ELR (cell line): ENCODE data around the gene GALNT15.
A peak's percentile ranks its signal among the peaks of the same experiment; 100 is the strongest.

Source experiments
- DNase-seq: peaks from one replicate; pipeline ENCODE4 v3.0.0-alpha.2; 2015; ENCODE audit warnings: low read depth

GALNT15 gene, protein sequence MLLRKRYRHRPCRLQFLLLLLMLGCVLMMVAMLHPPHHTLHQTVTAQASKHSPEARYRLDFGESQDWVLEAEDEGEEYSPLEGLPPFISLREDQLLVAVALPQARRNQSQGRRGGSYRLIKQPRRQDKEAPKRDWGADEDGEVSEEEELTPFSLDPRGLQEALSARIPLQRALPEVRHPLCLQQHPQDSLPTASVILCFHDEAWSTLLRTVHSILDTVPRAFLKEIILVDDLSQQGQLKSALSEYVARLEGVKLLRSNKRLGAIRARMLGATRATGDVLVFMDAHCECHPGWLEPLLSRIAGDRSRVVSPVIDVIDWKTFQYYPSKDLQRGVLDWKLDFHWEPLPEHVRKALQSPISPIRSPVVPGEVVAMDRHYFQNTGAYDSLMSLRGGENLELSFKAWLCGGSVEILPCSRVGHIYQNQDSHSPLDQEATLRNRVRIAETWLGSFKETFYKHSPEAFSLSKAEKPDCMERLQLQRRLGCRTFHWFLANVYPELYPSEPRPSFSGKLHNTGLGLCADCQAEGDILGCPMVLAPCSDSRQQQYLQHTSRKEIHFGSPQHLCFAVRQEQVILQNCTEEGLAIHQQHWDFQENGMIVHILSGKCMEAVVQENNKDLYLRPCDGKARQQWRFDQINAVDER

DNA sequence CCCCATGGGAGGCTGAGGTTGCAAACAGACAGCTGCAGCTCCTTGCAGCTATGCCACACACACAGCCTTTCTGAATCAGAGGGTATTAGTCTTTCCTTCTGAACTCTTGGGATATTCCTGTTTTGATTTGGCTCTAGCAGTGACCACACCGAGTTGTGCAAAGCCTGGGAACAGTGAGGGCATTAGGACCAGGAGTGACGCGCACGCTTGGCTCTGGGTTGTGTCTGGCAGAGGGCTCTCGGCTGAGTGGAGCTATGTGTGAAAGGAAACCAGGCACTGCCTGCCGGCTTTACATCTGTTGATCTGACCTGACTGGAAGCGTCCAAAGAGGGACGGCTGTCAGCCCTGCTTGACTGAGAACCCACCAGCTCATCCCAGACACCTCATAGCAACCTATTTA, at the start of gene GALNT15:
Gene GALNT15, plus strand, starts transcription at position 292 of the 400 bp plus-strand sequence. CDS start 472 bp downstream, outside the sequence.
- DNase-seq: peak; percentile 77

DNA sequence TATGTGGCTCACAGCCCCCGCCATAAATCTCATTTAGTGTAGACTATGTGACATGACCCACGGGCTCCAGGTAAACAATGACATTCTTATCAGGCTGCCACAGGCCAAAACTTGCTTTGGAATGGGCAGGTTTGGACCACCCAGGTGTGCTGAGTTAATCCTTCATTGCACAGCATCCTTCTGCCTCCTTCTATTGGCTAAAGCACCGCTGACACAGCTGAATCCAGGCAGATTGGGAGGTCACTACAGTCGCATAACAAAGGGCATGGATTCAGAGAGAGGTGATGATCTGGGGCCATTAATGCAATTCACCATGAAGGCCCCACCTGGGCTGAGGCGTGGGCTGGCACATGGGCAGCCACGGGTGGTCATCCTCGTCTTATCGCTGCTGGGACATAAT, 47.8 kb upstream of the GALNT15 start:
- no peak for DNase-seq

DNA sequence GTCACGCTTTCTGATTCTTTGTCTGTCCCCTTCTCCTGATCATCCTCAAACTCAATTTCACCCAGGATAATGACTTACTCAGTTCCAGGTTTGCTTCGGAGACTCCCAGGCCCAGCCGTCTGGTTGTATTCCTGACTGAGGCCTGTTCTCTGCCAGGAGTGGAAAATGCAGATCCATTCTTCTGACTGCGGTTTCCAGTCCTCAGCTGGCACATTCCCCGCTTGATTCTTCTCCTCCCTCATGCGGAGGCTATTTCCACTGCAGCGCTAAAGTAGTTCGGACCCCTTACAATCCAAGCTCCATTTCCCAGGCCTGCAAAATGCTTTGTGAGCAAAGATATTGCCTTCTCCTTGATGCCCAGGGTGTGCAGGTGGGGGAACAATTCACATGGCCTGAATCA, 47.2 kb upstream of the GALNT15 start:
- DNase-seq: no peak

DNA sequence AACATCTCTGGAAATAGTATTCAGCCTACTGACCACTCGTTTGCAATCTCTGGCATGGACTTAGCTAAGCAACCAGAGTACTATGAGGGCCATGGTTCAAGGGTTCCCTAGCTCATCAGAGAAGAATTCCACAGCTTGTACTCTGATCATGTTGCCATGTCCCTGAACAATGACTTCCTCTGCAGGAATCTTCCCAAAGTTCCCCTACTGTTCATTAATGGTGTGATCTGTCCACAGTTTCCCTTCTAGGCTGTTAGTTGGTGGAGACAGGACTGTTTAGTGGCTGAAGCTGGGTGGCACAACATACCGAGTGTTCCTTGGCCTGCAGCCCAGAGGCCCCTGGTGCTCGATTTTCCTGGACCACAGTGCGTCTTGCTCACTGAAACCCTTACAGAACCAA, 44.4 kb upstream of the GALNT15 start:
- peak; percentile 49 for DNase-seq

DNA sequence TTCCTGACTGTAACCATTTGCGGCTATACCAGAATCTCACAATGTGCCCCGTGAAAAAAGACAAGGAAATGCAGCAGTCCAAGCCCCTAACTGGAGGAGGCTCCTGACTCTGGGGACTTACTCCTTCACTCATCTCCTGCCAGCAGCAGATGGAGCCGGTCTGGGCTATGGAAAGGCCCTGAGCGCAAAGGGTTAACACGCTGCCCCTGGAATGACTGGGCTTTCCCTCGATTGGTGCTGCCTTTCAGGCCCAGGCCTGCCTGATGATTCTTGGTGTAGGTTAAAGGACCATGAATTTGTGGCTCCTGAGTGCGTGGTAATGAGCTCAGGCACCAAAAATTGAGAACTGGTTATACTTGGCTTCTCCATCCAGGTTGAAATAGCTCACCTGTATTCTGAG, 42.3 kb upstream of the GALNT15 start:
- no peak for DNase-seq

DNA sequence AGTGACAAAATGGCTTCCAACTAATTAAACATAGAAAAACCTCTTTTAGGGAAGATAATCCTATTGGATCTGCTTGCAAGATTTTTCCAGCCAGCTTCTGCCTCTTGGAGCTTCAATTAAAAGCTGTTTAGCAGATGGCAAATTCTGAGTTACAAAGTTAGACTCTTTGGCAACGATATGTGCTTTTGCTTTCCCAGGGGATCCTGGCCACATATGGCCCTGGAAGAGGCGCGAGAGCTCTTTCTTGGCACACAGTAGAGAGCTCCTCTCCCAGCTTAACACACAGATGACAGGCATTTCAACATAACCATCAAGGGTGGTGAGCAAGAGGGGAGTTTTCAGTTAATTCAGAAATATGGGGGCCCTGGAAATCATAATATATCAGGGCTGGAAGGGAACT, 41.6 kb upstream of the GALNT15 start:
- no peak for DNase-seq

DNA sequence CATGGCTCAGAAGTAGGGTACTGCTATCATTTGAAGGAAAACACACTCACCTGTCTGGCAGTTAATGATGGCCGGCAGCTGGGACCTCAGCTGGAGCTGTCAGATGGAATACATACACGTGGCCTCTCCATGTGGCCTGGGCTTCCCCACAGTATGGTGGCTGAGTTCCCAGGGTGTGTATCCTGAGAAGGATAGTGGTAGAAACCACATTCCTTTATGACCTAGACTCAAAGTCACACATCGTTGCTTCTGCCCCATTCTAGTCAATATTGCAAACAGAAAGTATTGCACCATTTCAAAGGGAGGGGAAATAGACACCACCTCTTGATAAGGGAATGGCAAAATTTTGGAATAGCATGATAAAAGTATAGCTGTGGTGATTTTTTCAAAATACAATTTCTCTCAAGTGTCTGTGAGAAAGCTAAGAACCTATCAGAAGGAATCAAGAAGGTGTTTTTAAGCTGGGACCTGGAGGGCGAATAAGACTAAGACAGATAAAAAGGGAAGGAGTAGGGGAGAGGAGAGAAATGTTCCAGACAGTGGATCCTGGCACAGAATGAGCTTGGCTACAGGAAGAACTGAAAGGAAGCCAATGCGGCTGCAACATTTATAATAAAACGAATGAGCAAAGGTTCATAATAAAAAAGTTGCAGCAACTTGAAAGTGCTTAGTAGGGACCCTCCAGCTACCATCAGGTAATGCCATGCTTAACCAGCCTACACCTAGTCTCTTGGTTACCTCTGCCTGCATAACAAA, 40.1 kb upstream of the GALNT15 start:
- no peak for DNase-seq

DNA sequence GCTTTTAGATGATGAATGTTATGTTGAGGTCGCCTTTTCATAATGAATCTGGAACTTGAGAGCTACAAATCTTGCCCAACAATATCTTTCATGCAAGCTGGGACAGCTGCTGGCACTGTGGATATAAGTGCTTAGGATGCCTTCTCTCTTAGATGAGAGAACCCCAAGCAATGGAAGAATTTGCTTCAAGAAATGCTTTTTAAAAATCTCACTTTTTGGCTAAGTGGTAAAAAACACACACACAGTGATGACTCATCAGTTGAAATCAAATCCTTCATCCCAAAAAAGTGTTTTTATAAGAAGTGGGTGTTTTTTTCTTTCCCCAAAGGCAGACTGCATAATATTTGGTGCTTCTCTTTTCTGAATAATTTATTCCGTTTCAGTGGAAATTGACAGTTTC, 38.4 kb upstream of the GALNT15 start:
- peak; percentile 16 for DNase-seq

DNA sequence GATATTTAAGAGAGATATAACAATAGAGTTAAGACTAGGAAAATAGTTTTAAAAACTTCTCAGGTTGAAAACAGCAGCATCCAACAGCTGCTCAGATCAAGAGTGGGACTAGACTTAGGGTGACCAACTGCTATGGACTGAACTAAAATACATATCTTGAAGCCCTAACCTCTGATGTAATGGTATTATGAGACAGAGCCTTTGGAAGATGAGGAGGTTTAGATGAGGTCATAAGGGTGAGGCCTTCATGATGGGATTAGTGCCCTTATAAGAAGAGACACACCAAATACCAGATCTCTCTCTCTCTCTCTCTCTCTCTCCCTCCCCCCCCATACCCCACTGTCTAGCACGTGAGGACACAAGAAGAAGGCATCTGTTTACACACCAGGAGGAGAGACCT, 37.4 kb upstream of the GALNT15 start:
- no peak for DNase-seq

DNA sequence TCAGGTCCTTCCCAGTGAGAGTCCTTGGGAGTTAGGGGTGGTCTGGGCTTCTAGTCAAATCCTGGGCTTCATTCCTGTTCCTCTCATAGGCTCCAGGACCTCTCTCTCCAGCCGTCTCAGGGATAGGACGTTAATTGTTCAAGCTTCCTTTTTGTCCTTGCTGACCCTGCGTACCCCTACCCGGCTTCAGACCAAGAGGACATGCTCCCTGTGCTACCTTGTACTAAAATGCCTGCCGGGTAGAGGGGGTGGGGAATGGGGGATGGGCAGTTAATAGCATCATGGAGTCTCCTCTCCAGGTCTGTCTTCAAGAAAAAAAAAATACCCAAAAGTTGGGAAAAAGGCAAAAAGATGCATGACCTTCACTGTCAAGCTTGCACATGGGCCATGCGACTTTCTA, 36.5 kb upstream of the GALNT15 start:
- DNase-seq: no peak

DNA sequence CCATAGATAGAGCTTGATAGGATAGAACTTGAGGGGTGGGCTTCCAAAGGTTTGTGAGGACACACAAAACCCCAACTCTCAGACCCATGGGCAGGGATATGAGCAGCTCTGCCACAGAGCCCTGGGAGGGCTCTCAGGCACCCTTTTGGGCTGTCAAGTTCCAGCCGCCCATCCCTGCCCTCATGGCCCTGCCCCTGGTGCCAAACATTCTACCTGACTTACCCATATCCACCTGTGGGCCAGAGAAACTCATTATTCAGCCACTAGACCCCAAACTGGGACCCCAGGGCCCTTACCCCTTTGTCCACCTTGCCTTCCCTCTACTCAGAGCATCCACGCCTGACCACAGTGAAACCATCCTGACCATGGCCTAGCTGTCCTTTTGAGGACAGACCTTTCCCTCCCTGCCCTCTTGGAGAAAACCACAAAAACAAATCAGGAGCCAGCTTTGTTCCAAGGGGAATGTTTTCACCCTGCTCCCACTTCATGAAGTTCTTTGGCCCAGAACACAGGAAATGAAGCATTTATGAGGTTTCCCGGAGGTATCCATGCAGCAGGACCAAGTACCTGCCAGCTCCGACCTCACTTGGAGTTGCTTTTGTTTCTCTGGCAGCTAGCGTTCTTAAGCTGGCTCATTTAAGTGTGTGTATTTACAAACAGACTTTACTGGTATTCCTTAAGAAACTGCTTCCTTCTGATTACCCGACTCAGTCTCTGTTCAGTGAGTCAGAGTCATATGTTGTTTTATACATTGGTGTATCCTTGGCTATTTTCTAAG, 34.2 kb upstream of the GALNT15 start:
- peak; percentile 62 for DNase-seq

DNA sequence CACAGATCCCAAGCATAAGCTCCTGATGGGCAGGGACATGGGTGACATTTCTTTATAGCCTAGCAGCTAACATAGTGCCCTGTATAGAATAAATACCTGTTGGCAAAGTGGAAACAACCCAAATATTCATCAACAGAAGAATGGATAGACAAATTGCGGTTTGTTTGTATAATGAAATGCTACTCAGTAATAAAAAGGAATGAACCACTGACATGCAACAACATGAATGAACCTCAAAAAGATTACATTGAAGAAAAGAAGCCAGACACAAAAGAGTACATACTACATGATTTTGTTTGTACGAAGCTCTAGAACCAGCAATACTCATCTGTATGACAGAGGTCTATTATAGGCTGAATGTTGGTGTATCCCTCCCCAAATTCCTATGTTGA, 33.6 kb upstream of the GALNT15 start:
- DNase-seq: no peak

DNA sequence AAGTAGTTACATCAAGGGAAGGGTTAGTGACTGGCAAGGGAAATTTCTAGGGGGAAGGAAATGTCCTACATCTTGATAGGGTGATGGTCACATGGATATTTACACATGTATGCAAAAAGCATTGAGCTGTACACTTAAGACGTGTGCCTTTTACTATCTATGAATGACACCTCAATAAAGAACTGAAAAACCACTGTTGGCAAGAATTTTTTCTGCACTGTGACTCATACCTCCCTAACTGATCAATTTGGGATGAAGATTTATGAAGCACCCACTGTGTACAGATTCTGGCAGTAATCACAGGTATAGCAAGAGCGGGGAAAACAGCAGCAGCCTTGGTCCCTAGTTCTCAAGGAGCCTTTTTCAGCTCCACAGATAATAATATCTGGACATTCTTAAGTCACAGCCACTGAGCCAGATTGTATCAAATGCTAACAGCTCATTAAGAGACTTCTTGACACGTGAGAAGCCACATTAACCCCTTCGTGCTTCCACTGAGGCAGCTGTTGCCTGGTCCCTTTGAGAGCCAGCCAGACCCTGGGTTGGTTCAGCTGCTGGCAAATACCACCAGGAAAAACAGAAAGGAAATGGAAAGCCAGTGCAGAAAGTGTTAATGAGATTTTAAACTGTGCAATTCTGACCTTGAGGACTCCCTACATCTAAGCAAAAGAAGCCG, 32.0 kb upstream of the GALNT15 start:
- peak; percentile 14 for DNase-seq

DNA sequence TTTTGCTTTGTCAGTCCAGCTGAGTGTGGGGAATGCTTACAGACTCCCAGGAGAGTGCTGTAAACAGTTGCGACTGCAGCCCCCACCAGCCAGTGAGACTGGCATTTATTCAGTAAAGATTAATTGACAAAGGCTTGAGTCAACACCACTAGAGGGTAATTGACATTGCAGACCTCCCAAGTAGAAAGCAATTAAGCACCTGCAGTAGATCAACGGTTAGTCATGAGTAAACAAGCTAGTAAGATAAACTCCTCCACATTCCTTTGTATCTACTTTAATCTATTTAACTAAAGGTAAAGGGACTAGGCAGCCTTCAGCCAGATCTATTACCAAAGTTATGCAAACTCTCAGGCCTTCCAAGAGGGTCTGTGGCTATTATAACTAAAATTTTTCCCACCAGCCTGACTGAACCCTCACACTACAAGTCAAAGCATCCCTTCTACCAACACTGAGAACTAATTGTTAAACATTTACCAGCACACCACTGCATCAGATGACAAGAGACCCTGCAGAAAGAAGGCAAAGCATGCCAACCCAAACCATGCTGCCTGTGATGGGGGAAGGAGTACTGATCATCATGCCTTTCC, 30.5 kb upstream of the GALNT15 start:
- DNase-seq: no peak

DNA sequence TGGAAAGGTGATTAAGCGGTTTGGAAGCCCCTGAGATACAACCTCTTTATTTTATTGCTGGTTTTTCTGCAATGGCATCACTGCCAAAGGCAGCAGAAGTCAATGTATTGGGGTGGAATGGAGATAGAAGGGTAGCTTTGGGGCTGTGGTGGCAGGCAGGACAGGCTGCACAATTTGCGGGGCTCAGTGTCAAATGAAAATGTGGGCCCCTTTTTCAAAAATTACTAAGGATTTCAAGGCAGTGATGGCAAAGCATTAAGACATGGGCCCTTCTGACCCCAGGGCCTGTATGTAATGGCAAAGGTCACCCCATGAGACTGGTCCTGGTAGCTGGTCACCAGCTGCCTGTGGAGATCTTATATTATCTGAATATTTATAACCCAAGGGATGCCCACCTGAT, 29.3 kb upstream of the GALNT15 start:
- no peak for DNase-seq

DNA sequence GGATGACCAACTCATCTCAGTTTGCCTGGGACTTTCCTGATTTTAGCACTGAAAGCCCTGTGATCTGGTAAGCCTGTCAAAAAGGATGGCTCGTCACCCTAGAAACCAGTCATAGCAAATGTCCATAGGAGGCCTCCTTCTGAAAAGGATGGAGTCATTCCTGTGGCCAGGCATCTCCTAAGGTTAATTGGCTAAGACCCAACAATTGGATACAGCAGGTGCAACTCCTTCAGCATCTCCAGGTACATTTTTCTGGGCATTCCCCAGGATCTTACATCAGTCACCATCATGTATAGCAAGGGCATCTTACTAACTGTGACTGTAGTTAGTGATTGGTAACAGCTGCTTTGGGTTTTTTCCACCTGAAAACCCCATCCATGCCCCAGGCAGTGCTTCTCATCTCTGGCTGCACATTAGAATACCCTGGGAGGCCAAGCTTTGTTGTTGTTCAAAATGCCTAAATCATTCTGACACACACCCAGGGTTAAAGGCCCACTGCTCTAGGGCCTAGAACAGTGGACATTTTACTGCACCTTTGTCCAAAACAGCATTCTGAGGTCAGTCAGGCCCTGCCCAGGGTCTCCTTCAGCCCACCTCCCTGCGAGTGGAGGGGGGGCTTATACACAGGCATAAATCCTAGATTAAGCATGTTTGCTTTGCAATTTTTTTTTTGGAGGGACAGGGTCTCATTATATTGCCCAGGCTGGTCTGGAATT, 28.3 kb upstream of the GALNT15 start:
- no peak for DNase-seq

DNA sequence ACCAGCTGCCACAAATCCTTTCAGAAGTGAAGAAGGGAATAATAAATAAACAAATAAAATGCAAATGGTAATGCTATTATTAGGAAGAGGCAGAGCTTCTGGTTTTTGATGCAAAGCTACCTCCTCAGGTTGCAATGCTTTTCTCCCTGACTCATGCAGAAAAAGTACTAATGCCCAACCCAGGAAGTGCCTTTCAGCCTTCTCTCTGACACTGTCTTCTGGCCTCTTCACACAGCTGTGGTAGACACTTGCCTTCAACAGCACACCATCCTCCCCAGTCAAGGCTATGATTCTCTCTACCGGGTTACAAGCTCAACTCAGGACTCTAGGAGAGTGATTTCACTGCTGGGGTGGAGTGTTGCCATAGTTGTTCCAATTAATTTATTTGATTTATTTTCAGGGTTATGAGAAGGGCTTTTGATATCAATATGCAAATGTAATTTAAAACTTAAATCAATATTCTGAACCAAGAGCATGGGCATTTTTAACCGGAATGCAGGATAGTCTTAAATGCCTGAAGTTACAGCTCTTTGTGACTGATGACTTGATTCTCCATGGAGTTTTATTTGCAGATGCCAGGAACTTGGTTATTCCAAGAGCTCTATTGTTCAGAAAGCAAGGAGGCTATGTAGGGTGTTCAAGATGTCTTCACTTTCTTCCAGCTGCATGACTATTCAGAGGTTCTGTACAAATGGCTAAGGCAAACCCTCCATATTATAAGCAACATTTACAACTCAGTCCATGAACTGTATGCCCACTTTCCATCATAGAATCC, 27.1 kb upstream of the GALNT15 start:
- DNase-seq: peak; percentile 58

DNA sequence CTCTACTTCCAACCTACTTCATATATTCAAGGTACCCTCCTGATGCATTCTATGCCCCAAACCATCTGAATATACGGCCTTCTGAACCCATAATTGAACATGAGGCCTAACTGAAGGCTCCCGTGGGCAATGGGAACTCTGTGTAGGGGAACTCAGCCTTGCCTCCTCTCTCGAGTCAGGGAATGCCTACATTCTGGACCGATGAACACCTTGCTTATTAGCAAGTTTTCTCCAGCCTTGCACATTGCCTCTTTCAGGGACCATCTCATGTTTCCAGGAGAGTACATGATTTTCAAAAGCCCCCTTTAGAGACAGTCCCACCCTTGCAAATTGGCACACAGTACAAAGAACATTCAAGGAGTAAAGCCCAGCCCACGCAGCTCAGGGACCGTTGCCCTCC, 26.3 kb upstream of the GALNT15 start:
- no peak for DNase-seq

DNA sequence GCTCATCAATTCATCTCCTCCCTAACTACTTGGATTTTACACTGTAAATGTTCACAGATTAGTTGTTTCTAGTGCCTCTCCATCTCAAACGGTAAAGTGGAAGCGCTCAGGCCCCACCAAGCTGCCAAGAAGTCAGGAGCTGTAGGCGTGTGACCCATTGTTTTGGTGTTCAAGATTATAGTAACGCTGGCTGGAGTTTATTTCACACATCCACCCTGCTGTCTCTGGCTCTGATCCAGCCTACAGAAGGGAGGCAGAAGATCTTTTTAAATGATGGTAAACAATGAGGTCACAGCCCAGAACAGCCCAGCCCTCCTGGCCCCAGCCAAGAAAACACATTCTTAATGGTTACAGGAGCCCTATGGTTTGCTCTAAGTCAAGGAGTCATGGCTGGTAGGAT, 25.7 kb upstream of the GALNT15 start:
- DNase-seq: peak; percentile 21

DNA sequence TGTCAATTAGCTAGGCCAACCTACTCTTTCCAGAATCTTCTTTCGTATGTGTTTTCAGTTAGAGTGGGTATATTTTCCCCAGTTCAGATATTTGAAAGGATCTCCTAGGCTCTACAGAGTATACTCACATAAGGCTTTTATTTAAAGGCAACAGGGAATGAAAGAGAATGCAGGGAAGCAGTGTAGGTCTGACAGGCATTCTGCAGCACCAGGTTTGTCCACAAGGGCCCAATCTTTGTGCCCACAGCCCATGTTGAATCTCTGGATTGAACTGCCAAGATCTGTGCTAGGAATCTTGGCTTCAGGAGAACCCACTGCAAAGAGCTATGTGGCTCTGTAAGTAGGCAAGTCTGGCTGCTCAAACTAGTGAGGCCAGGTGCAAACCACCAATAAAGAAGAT, 24.2 kb upstream of the GALNT15 start:
- DNase-seq: no peak
